Ovary (tissue), 10 donors: Measurements from ENCODE around the gene SLMAP. TPM values are rescaled to one million over a fixed set of nuclear protein-coding genes. Genes with fewer than 3 reads are reported as not detected.

Source experiments
- DNase-seq, 5 donors: peaks; one replicate each; pipeline ENCODE4 v3.0.0-alpha.2; 2019 to 2020
- H3K27ac ChIP-seq, 2 donors: fragments of 200-600 bp; one replicate each; pipeline versions ENCODE4 v1.5.1 to v1.8.0; 2019 to 2022
- H3K27me3 ChIP-seq: fragments of 200-600 bp; one replicate; pipeline ENCODE4 v1.8.0; 2022
- H3K36me3 ChIP-seq: fragments of 200-600 bp; sonication (generic); one replicate; pipeline ENCODE4 v1.5.1; 2019
- H3K4me1 ChIP-seq: one replicate; pipeline ENCODE4 v1.8.1; 2013; ENCODE audit warnings: mild to moderate bottlenecking, moderate library complexity; ENCODE audit not compliant: insufficient read depth
- H3K4me3 ChIP-seq: fragments of 200-600 bp; sonication (generic); one replicate; pipeline ENCODE4 v1.5.1; 2017
- H3K9me3 ChIP-seq, 2 donors: fragments of 200-600 bp in 1 of 2; sonication (generic) in 1 of 2; one replicate each; pipeline versions ENCODE4 v1.5.1 to v1.8.1; 2013 to 2019; ENCODE audit warnings: mild to moderate bottlenecking in 1 of 2, moderate library complexity in 1 of 2
- EP300 ChIP-seq: sonication (generic); formaldehyde crosslinking; IDR thresholded peaks from one replicate; pipeline ENCODE4 v1.6.1; 2017; ENCODE audit warnings: antibody characterized with exemption
- POLR2A ChIP-seq: fragments of 450-650 bp; IDR thresholded peaks from one replicate; pipeline ENCODE4 v1.6.1; 2017; ENCODE audit warnings: antibody characterized with exemption, mild to moderate bottlenecking, moderate library complexity
- WGBS, 3 donors: extraction: QIAGEN DNeasy Blood & Tissue Kit in 1 of 3; methylation state at CpG; one replicate each; pipeline versions ENCODE4 v1.1.5 to v1.1.7; 2013 to 2017; 5-methylcytosine and 5-hydroxymethylcytosine counted together
- intact Hi-C, 4 donors: fragments of 100-400 bp; cut with DNase I; formaldehyde crosslinking; loops; one replicate each; pipeline versions ENCODE4 v1.11.0 to v1.15.1; 2022 to 2023
- long read RNA-seq, 3 donors: library from polyadenylated mRNA in 2 of 3; unstranded in 2 of 3; transcript quantifications; one replicate each; pipeline ENCODE4 v2.0.0 and lab custom pipeline, GENCODE V29; 2021 to 2026
- polyA plus RNA-seq, 2 donors: library from polyadenylated mRNA; stranded (reverse); fragments of 200-250 nt in 1 of 2; fragments of 350-450 nt in 1 of 2; fragmentation: Illumina TruSeq in 1 of 2; extraction: RNeasy Lipid Tissue Mini Kit (QIAGEN cat#74804) in 1 of 2; gene quantifications; one replicate each; pipeline ENCODE4 v1.2.3, GENCODE V29; 2013 to 2014
- total RNA-seq, 7 donors: library from RNA; depleted of rRNA in 2 of 7; stranded (reverse); fragments of >200 nt in 2 of 7; fragmentation: NEBNext Ultra II Directional in 3 of 7; extraction: Animal tissue kit (Norgen Biotek cat#: 25700) in 3 of 7; gene quantifications; one replicate each; pipeline versions ENCODE4 v1.1.0 to v1.2.4, GENCODE V29; 2016 to 2023
- TF ChIP-seq, protein P1 (sequence below), 3 donors: fragments of 450-650 bp in 2 of 3; fragments of 200-600 bp in 1 of 3; IDR thresholded peaks; one replicate each; pipeline versions ENCODE4 v1.5.1 to v1.8.0; 2016 to 2022; ENCODE audit warnings: antibody characterized with exemption in 3 of 3, mild to moderate bottlenecking in 1 of 3
- donor health status: DM: no; HTN: no; CAD: no; lungs with moderate emphysema.
- donor health status: DM: no; HTN: no; CAD: no.
- donor health status: Bipolar disorder and iron deficiency.
- donor health status: DM: yes; HTN: yes; CAD: no.
- donor health status: DM: no; HTN: no; CAD: no.
- donor health status: DM: yes; HTN: yes; CAD: no.

SLMAP gene
- total RNA-seq (100 to 1,000 TPM in 1 of 7 donors, 10 to 100 TPM in 6; 45.8 to 113 (median 75.2) TPM), polyA plus RNA-seq (10 to 100 TPM; 26.3 to 56.6 TPM)
- long read RNA-seq, donor 1, partial matches to known transcripts: 137 of 163 reads
- long read RNA-seq, donor 1, other reads (novel, unspliced or antisense): 23 of 163 reads
- long read RNA-seq, donor 2, partial matches to known transcripts: 10 of 10 reads
- long read RNA-seq, donor 2, other reads (novel, unspliced or antisense): 0 of 10 reads
- long read RNA-seq, donor 3, full-length matches to known transcripts: 6 of 57 reads
- long read RNA-seq, donor 3, partial matches to known transcripts: 21 of 57 reads
- long read RNA-seq, donor 3, other reads (novel, unspliced or antisense): 30 of 57 reads

- 0 to 1% (median 0%) methylated on average over 45 to 48 of the region's 48 CpGs for WGBS, 3 donors
- intact Hi-C loops: loop anchor here in 2 of 4 donors (5.0 kb wide), 2 partner anchors 64 to 71 kb away; partner anchors contain the start of gene DENND6A (in 1 of the 2)
Measured at GRCh38 chr3:57755741-57756527, at the start of gene SLMAP. Gene SLMAP, plus strand, starts transcription at chr3:57756309. Its CDS starts 1,343 bp downstream, at chr3:57757652.

GRCh38 chr3:57706462-57706861, 49.6 kb upstream of the SLMAP start:
- DNase-seq: no peak
- H3K4me1 ChIP-seq: no peaks in the 10 kb centered on the region
- H3K36me3 ChIP-seq: no peaks in the 10 kb centered on the region
- no peak for TF ChIP-seq POLR2A
- TF ChIP-seq EP300: no peak
- TF ChIP-seq, protein P1, sequence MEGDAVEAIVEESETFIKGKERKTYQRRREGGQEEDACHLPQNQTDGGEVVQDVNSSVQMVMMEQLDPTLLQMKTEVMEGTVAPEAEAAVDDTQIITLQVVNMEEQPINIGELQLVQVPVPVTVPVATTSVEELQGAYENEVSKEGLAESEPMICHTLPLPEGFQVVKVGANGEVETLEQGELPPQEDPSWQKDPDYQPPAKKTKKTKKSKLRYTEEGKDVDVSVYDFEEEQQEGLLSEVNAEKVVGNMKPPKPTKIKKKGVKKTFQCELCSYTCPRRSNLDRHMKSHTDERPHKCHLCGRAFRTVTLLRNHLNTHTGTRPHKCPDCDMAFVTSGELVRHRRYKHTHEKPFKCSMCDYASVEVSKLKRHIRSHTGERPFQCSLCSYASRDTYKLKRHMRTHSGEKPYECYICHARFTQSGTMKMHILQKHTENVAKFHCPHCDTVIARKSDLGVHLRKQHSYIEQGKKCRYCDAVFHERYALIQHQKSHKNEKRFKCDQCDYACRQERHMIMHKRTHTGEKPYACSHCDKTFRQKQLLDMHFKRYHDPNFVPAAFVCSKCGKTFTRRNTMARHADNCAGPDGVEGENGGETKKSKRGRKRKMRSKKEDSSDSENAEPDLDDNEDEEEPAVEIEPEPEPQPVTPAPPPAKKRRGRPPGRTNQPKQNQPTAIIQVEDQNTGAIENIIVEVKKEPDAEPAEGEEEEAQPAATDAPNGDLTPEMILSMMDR (IDR thresholded peaks at IDR 0.05): no peak
- WGBS, 3 donors: 81 to 84% (median 81%) methylated on average over 3 of the region's 3 CpGs
- no peaks in the 10 kb centered on the region for H3K27me3 ChIP-seq
- no peak overlapping the region for H3K4me3 ChIP-seq
- intact Hi-C loops: no loop called here
- no peak overlapping the region for H3K27ac ChIP-seq
- H3K9me3 ChIP-seq: no peaks in the 10 kb centered on the region

More at GRCh38 chr3:57755741-57756527, at the start of gene SLMAP:
- Histone ChIP-seq H3K36me3 (no peaks in the 10 kb centered on the region), H3K27me3 (no peaks in the 10 kb centered on the region), H3K4me3 (peak within 1 kb of the TSS; percentile 98), H3K4me1 (peaks cover 9% of the 10 kb centered on the region), H3K27ac (peak within 1 kb of the TSS; percentile 76 to 94), H3K9me3 (no peaks in the 10 kb centered on the region)
- TF ChIP-seq, protein P1 (IDR thresholded peaks at IDR 0.05): no peak
- TF ChIP-seq POLR2A: peak; percentile 53
- DNase-seq: peak; percentile 94 to 97 (median 96)

DNA sequence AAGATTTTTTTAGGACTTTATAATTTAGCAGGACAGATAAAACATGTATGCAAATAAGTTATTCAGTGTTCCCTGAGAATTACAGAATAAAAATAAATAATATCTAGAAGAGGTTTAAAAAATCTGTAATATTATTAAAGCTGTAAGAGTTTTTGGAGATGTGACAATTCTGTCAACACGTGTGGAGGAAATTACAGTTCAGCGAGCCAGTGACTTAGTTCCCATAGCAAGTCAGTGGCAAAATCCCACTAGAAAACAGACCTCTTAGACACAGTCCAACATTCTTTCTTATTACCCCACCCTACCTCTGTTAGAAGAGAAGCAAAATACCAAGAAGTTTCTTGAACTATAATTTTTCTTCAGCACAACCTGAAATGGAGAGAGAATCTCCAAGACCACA, 47.1 kb upstream of the SLMAP start:
- 3 to 8% (median 6%) methylated on average over 2 of the region's 2 CpGs for WGBS, 3 donors
- Histone ChIP-seq H3K27ac (no peak overlapping the region), H3K4me3 (no peak overlapping the region), H3K27me3 (no peaks in the 10 kb centered on the region), H3K9me3 (no peaks in the 10 kb centered on the region), H3K4me1 (no peaks in the 10 kb centered on the region), H3K36me3 (no peaks in the 10 kb centered on the region)
- DNase-seq: no peak
- TF ChIP-seq, protein P1 (IDR thresholded peaks at IDR 0.05): no peak
- TF ChIP-seq EP300 (no peak), POLR2A (no peak)
- intact Hi-C loops: no loop called here

DNA sequence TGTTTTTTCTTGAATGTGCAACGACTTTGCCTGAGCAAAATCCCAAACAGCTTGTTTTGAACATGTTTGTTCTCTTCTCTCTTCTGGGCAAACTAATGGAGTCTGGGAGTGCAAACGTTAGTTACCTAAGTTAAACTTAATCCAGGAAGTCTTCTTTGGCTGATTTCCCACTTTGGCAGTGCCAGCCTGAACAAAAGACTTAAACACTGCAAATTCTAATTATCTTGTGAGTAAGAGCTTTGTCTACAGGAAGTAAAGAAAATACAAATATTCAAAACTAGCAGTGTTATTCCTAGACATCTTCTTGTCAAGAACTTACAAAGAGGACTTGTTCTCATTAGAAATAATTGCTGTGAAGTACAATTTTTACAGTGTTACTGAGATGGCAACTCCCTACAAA, 46.5 kb upstream of the SLMAP start:
- no peaks in the 10 kb centered on the region for H3K9me3 ChIP-seq
- intact Hi-C loops: no loop called here
- no peak overlapping the region for H3K27ac ChIP-seq
- no peaks in the 10 kb centered on the region for H3K4me1 ChIP-seq
- TF ChIP-seq EP300 (no peak), POLR2A (no peak)
- TF ChIP-seq, protein P1 (IDR thresholded peaks at IDR 0.05): no peak
- H3K27me3 ChIP-seq: no peaks in the 10 kb centered on the region
- H3K4me3 ChIP-seq: no peak overlapping the region
- 3 to 12% (median 6%) methylated on average over 2 of the region's 2 CpGs for WGBS, 3 donors
- H3K36me3 ChIP-seq: no peaks in the 10 kb centered on the region
- no peak for DNase-seq
